ENCODE results near the gene PEAK1.

Gene PEAK1

GRCh38 chr15:77243135-77243534 is 176.8 kb downstream of the PEAK1 start:
- TF ChIP-seq, protein P1, sequence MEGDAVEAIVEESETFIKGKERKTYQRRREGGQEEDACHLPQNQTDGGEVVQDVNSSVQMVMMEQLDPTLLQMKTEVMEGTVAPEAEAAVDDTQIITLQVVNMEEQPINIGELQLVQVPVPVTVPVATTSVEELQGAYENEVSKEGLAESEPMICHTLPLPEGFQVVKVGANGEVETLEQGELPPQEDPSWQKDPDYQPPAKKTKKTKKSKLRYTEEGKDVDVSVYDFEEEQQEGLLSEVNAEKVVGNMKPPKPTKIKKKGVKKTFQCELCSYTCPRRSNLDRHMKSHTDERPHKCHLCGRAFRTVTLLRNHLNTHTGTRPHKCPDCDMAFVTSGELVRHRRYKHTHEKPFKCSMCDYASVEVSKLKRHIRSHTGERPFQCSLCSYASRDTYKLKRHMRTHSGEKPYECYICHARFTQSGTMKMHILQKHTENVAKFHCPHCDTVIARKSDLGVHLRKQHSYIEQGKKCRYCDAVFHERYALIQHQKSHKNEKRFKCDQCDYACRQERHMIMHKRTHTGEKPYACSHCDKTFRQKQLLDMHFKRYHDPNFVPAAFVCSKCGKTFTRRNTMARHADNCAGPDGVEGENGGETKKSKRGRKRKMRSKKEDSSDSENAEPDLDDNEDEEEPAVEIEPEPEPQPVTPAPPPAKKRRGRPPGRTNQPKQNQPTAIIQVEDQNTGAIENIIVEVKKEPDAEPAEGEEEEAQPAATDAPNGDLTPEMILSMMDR (conservative IDR thresholded peaks at IDR 0.05; ENCODE audit: low read depth, low read length) = no peak
- DNase-seq (ENCODE audit: low read depth) = no peak
- H3K4me3 ChIP-seq (ENCODE audit: low read depth, low read length) = no peak overlapping the region

- H3K4me3 ChIP-seq (ENCODE audit: low read depth, low read length) = no peak overlapping the region
- no peak for DNase-seq (ENCODE audit: low read depth)
- TF ChIP-seq, protein P1 (conservative IDR thresholded peaks at IDR 0.05; ENCODE audit: low read depth, low read length) = no peak
Observed at GRCh38 chr15:77239882-77240608, 179.9 kb downstream of the PEAK1 start.

DNA sequence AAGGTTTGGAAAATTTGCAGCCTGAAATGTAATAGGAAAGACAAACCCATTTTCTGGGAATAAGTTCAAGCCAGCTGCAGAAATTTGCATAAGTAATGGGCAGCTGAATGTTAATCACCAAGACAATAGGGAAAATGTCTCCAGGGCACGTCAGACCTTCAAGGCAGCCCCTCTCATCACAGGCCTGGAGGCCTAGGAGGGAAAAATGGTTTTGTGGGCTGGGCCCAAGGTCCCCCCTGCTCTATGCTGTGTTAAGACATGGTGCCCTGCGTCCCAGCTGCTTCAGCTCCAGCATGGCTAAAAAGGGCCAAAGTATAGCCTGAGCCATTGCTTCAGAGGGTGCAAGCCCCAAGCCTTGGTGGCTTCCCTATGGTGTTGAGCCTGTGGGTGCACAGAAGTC is 184.3 kb downstream of the PEAK1 start:
- TF ChIP-seq, protein P1 (conservative IDR thresholded peaks at IDR 0.05; ENCODE audit: low read depth, low read length) = no peak
- no peak overlapping the region for H3K4me3 ChIP-seq (ENCODE audit: low read depth, low read length)
- no peak for DNase-seq (ENCODE audit: low read depth)

DNA sequence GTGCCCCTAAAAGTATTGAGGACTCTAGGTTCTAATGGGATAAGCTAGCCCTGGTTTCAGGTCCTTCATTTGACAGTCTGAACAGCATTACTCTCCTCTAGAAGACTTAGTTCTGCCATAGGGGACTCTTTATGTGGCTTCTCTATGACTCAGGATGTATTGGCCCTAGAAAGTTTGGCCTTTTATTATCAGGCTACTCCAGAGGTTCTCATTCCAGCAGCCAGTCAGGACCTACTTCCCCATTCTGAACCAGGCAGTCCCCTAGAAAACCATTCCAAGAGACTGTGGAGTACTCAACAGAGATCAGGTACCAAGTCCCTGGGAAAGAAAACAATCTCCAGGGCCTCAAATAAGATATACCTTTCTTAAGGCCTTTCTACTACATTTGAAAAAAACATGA is 191.1 kb downstream of the PEAK1 start:
- TF ChIP-seq, protein P1 (conservative IDR thresholded peaks at IDR 0.05; ENCODE audit: low read depth, low read length) = no peak
- H3K4me3 ChIP-seq (ENCODE audit: low read depth, low read length) = no peak overlapping the region
- DNase-seq (ENCODE audit: low read depth) = no peak

DNA sequence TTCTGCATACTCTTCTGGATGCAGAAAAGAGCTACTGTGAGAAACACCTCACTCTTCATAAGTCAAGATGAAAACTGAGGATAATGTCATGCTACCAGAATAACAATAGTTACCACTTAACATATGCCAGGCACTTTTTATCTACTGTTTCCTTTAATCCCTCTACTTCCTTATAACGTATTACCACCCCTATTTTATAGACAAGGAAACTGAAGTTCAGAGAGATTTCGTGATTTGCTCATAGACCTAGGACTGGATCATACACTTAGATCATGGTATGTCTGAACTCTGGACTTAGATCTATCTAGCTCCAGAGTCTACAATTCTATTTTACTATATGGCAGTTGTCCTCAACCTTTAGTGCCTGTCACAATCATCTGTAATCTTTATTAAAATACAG is 193.3 kb downstream of the PEAK1 start:
- TF ChIP-seq, protein P1 (conservative IDR thresholded peaks at IDR 0.05; ENCODE audit: low read depth, low read length) = no peak

DNA sequence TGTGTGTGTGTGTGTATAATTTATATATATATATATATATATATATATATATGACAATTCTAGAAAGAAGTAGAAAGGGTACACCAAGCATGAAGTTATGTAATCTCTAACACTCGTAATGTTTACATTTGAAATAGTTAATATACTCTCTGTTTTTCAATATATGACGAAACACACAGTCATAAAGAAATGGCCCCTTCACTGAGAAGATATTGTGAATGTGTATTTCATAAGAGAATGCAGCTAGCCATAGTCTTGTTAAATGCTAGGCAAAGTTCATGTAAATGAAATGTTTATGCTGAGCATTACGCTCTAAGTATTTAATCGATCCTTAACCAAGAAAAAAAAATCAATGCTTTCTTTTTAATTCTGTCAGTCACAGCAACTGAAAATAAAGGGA is 194.3 kb downstream of the PEAK1 start:
- TF ChIP-seq, protein P1 (conservative IDR thresholded peaks at IDR 0.05; ENCODE audit: low read depth, low read length) = no peak
- H3K4me3 ChIP-seq (ENCODE audit: low read depth, low read length) = no peak overlapping the region
- peak; percentile 36 for DNase-seq (ENCODE audit: low read depth)

More for the DNA sequence above, 193.3 kb downstream of the PEAK1 start:
- no peak for DNase-seq (ENCODE audit: low read depth)
- no peak overlapping the region for H3K4me3 ChIP-seq (ENCODE audit: low read depth, low read length)

- peak; percentile 61 for DNase-seq (ENCODE audit: low read depth)
- H3K4me3 ChIP-seq (ENCODE audit: low read depth, low read length) = no peak overlapping the region
- TF ChIP-seq, protein P1 (conservative IDR thresholded peaks at IDR 0.05; ENCODE audit: low read depth, low read length) = no peak
Observed at GRCh38 chr15:77225088-77225487, 194.8 kb downstream of the PEAK1 start.
